Measurements from ENCODE around the gene PDSS2. TPM values are rescaled to one million over a fixed set of nuclear protein-coding genes. Genes with fewer than 3 reads are reported as not detected.

The PDSS2 gene
- total and polyA plus RNA-seq, 2 of the 8 experiments (the other 6 are each of a cell fraction or from before 2014, with no cell fraction given): 10.7 to 16.1 TPM

GRCh38 chr6:107345393-107345792, 114.0 kb downstream of the PDSS2 start:
- Histone ChIP-seq H3K4me3 (ENCODE audit: extremely low read depth in 1 of 4, insufficient read depth in 2 of 4, low read depth in 3 of 4, low read length in 4 of 4) (no peak overlapping the region), H2BK15ac (ENCODE audit: low read length) (no peak overlapping the region), H3K18ac (ENCODE audit: extremely low read depth, low read length) (no peak overlapping the region), H3K79me1 (ENCODE audit: low read depth, low read length) (no peaks in the 10 kb centered on the region), H3K9ac (replicated peaks in 1 of 4; ENCODE audit: extremely low read depth in 1 of 4, low read depth in 3 of 4, low read length in 3 of 4) (no peak overlapping the region), H3K4me2 (ENCODE audit: insufficient read depth in 1 of 2, low read depth in 2 of 2, low read length in 2 of 2) (no peak overlapping the region), H3K4me1 (replicated peaks in 1 of 4; ENCODE audit: control insufficient read depth in 3 of 4, insufficient read depth in 4 of 4, low read length in 3 of 4) (0 out of 7 replicates have a peak, but pooled peaks cover 0 to 2% (median 0%) of the 10 kb centered on the region in 4 experiments), H2BK5ac (ENCODE audit: low read depth, low read length) (no peak overlapping the region), H3K23ac (ENCODE audit: insufficient read length) (no peak overlapping the region), H4K5ac (ENCODE audit: insufficient read length, low read depth, low read length) (no peak overlapping the region), H3K79me2 (ENCODE audit: control insufficient read depth in 1 of 2, insufficient read depth in 2 of 2, low read length in 2 of 2) (no peaks in the 10 kb centered on the region), H2AK5ac (ENCODE audit: low read depth, low read length) (no peak overlapping the region), H3K27me3 (replicated peaks in 1 of 4; ENCODE audit: control insufficient read depth in 3 of 4, extremely low read depth in 1 of 4, insufficient read depth in 3 of 4, low read length in 3 of 4) (no peaks in the 10 kb centered on the region), H4K91ac (replicated peaks; ENCODE audit: insufficient read length, low read length) (no peak overlapping the region), H2AFZ (ENCODE audit: low read length) (no peak overlapping the region), H2BK20ac (ENCODE audit: low read length) (no peak overlapping the region), H3K56ac (replicated peaks; ENCODE audit: insufficient read length, low read depth, low read length) (no peak overlapping the region), H2BK12ac (ENCODE audit: low read depth, low read length) (no peak overlapping the region), H3K9me3 (ENCODE audit: insufficient read depth in 2 of 2, low read depth in 1 of 2, low read length in 1 of 2) (no peaks in the 10 kb centered on the region), H3K36me3 (ENCODE audit: control insufficient read depth in 2 of 4, insufficient read depth in 4 of 4, low read length in 3 of 4) (no peaks in the 10 kb centered on the region), H3K27ac (ENCODE audit: low read depth, low read length) (no peak overlapping the region), H3K4ac (replicated peaks; ENCODE audit: insufficient read length, low read depth, low read length) (no peak overlapping the region), H2BK120ac (replicated peaks; ENCODE audit: low read depth, low read length) (no peak overlapping the region), H3K14ac (ENCODE audit: insufficient read length) (no peak overlapping the region), H3K23me2 (ENCODE audit: low read depth, low read length) (no peaks in the 10 kb centered on the region), H4K8ac (ENCODE audit: extremely low read depth, insufficient read depth, low read length) (no peak overlapping the region), H4K20me1 (replicated peaks in 1 of 2; ENCODE audit: control insufficient read depth in 1 of 2, insufficient read depth in 2 of 2, low read length in 2 of 2) (no peaks in the 10 kb centered on the region)
- DNase-seq (ENCODE audit: low read depth in 1 of 2, low spot score in 2 of 2) (no peak), FAIRE-seq (peak; percentile 75)
- ChIA-PET CTCF (ENCODE audit: partially characterized antibody) (interaction anchor here (0.7 to 1.1 kb wide), 3 partner anchors 18 to 329 kb away, joined by 3 read pairs; no protein-coding TSS in a partner anchor), POLR2A (ENCODE audit: partially characterized antibody) (no interaction called here)
- no peak for TF ChIP-seq SP2 (IDR thresholded peaks at IDR 0.05; ENCODE audit: low read length)
